Astrocyte (in vitro differentiated cells and primary cell): Measurements from ENCODE around the gene GIMAP1. TPM values are rescaled to one million over a fixed set of nuclear protein-coding genes. Genes with fewer than 3 reads are reported as not detected.

Experiments used
- DNase-seq: peaks from one replicate; pipeline ENCODE4 v3.0.0-alpha.2; 2010; ENCODE audit warnings: low read depth
- FAIRE-seq: peaks from 2 replicates; lab custom pipeline; 2011; peaks lifted over from hg19 to GRCh38; lab: Jason Lieb, UNC
- H2AFZ ChIP-seq: 2 replicates; pipeline ENCODE4 v1.6.0; 2012; ENCODE audit warnings: low read depth, low read length, inconsistent platforms
- H3K27ac ChIP-seq: 2 replicates; pipeline ENCODE4 v1.5.1; 2011; ENCODE audit warnings: low read depth, low read length, inconsistent platforms
- H3K27me3 ChIP-seq: 2 replicates; pipeline ENCODE4 v1.6.0; 2011; ENCODE audit warnings: low read length, inconsistent platforms; ENCODE audit not compliant: insufficient read depth
- H3K36me3 ChIP-seq: 2 replicates; pipeline ENCODE4 v1.5.1; 2011; ENCODE audit warnings: low read length, inconsistent platforms; ENCODE audit not compliant: insufficient read depth
- H3K4me1 ChIP-seq: 2 replicates; pipeline ENCODE4 v1.5.1; 2011; ENCODE audit warnings: low read length, inconsistent platforms; ENCODE audit not compliant: insufficient read depth
- H3K4me2 ChIP-seq: 2 replicates; pipeline ENCODE4 v1.6.0; 2012; ENCODE audit warnings: low read length, inconsistent platforms
- H3K4me3 ChIP-seq: 2 replicates; pipeline ENCODE4 v1.5.1; 2011; ENCODE audit warnings: low read depth, mild to moderate bottlenecking, low read length, inconsistent platforms; ENCODE audit not compliant: insufficient read depth
- H3K79me2 ChIP-seq: 2 replicates; pipeline ENCODE4 v1.6.0; 2012; ENCODE audit warnings: mild to moderate bottlenecking, low read length, inconsistent platforms; ENCODE audit not compliant: insufficient read depth
- H3K9ac ChIP-seq: 2 replicates; pipeline ENCODE4 v1.6.0; 2012; ENCODE audit warnings: mild to moderate bottlenecking, low read length, inconsistent platforms
- H3K9me3 ChIP-seq: 2 replicates; pipeline ENCODE4 v1.5.1; 2012; ENCODE audit warnings: low read depth, mild to moderate bottlenecking, low read length, inconsistent platforms; ENCODE audit not compliant: insufficient read depth
- H4K20me1 ChIP-seq: 2 replicates; pipeline ENCODE4 v1.6.0; 2012; ENCODE audit warnings: low read length, inconsistent platforms; ENCODE audit not compliant: insufficient read depth
- H3K27ac Mint-ChIP-seq: one replicate; pipeline ENCODE4 v1.8.0; 2021; ENCODE audit warnings: mild to moderate bottlenecking, mixed read lengths; ENCODE audit not compliant: unreplicated experiment
- H3K27me3 Mint-ChIP-seq: one replicate; pipeline ENCODE4 v1.8.0; 2021; ENCODE audit warnings: low read depth, mixed read lengths; ENCODE audit not compliant: unreplicated experiment
- H3K36me3 Mint-ChIP-seq: one replicate; pipeline ENCODE4 v1.8.0; 2021; ENCODE audit warnings: low read depth, mixed read lengths; ENCODE audit not compliant: unreplicated experiment
- H3K4me1 Mint-ChIP-seq: one replicate; pipeline ENCODE4 v1.8.0; 2021; ENCODE audit warnings: low read depth, mixed read lengths; ENCODE audit not compliant: unreplicated experiment
- H3K4me3 Mint-ChIP-seq: one replicate; pipeline ENCODE4 v1.8.0; 2021; ENCODE audit warnings: mild to moderate bottlenecking, moderate library complexity, mixed read lengths; ENCODE audit not compliant: unreplicated experiment
- H3K9me3 Mint-ChIP-seq: one replicate; pipeline ENCODE4 v1.8.0; 2021; ENCODE audit warnings: mild to moderate bottlenecking, mixed read lengths; ENCODE audit not compliant: unreplicated experiment
- CTCF ChIP-seq: IDR thresholded peaks from 2 replicates; pipeline ENCODE4 v1.5.1; 2011; ENCODE audit warnings: low read depth, mild to moderate bottlenecking, inconsistent platforms, low read length, moderate library complexity; ENCODE audit not compliant: insufficient read depth
- EZH2 ChIP-seq: IDR thresholded peaks from 2 replicates; pipeline ENCODE4 v1.6.1; 2012; ENCODE audit warnings: mild to moderate bottlenecking, low read length, inconsistent platforms; ENCODE audit not compliant: insufficient read depth
- total RNA-seq: library from RNA; stranded (reverse); gene quantifications from 2 replicates; pipeline ENCODE4 v1.2.1, GENCODE V29; 2021

The GIMAP1 gene
- total RNA-seq, 1 donor from 2014 or later: not detected

- H3K4me1 Mint-ChIP-seq: no peaks in the 10 kb centered on the region
- FAIRE-seq: no peak
- Histone ChIP-seq H3K4me1 (no peaks in the 10 kb centered on the region), H2AFZ (no peak overlapping the region), H3K79me2 (no peaks in the 10 kb centered on the region), H3K4me3 (no peak overlapping the region), H3K27me3 (no peaks in the 10 kb centered on the region), H3K27ac (no peak overlapping the region), H4K20me1 (no peaks in the 10 kb centered on the region), H3K36me3 (no peaks in the 10 kb centered on the region), H3K9me3 (no peaks in the 10 kb centered on the region), H3K4me2 (no peak overlapping the region), H3K9ac (no peak overlapping the region)
- DNase-seq: no peak
- peaks cover 41% of the 10 kb centered on the region for H3K27me3 Mint-ChIP-seq
- peaks cover 2% of the 10 kb centered on the region for H3K9me3 Mint-ChIP-seq
- TF ChIP-seq CTCF (no peak), EZH2 (no peak)
- no peak overlapping the region for H3K27ac Mint-ChIP-seq
- H3K36me3 Mint-ChIP-seq: no peaks in the 10 kb centered on the region
- no peak overlapping the region for H3K4me3 Mint-ChIP-seq
These were observed 3.0 kb downstream of the GIMAP1 start for GRCh38 chr7:150719436-150719835.

- no peak overlapping the region for H3K4me3 ChIP-seq
- H3K9me3 ChIP-seq: no peaks in the 10 kb centered on the region
- H3K27ac ChIP-seq: no peak overlapping the region
- H3K9me3 Mint-ChIP-seq: peaks cover 2% of the 10 kb centered on the region
- H3K9ac ChIP-seq: no peak overlapping the region
- no peak overlapping the region for H3K4me2 ChIP-seq
- no peak overlapping the region for H3K27ac Mint-ChIP-seq
- no peak overlapping the region for H3K4me3 Mint-ChIP-seq
- no peaks in the 10 kb centered on the region for H3K36me3 ChIP-seq
- H3K4me1 Mint-ChIP-seq: no peaks in the 10 kb centered on the region
- no peaks in the 10 kb centered on the region for H3K36me3 Mint-ChIP-seq
- H3K4me1 ChIP-seq: no peaks in the 10 kb centered on the region
- H3K27me3 ChIP-seq: no peaks in the 10 kb centered on the region
- H4K20me1 ChIP-seq: no peaks in the 10 kb centered on the region
- peaks cover 41% of the 10 kb centered on the region for H3K27me3 Mint-ChIP-seq
- no peak for FAIRE-seq
- TF ChIP-seq EZH2 (no peak), CTCF (no peak)
- no peak for DNase-seq
- no peak overlapping the region for H2AFZ ChIP-seq
- H3K79me2 ChIP-seq: no peaks in the 10 kb centered on the region
These were observed 3.8 kb downstream of the GIMAP1 start for GRCh38 chr7:150719960-150720891.

GRCh38 chr7:150721970-150722373 lies 5.6 kb downstream of the GIMAP1 start:
- Histone ChIP-seq H3K4me2 (no peak overlapping the region), H3K9ac (no peak overlapping the region), H2AFZ (no peak overlapping the region), H3K4me3 (no peak overlapping the region), H3K79me2 (no peaks in the 10 kb centered on the region), H3K4me1 (no peaks in the 10 kb centered on the region), H3K36me3 (no peaks in the 10 kb centered on the region), H3K27ac (no peak overlapping the region), H3K9me3 (no peaks in the 10 kb centered on the region), H4K20me1 (no peaks in the 10 kb centered on the region), H3K27me3 (no peaks in the 10 kb centered on the region)
- Mint-ChIP-seq H3K9me3 (peaks cover 7% of the 10 kb centered on the region), H3K27ac (no peak overlapping the region), H3K27me3 (peaks cover 40% of the 10 kb centered on the region), H3K36me3 (no peaks in the 10 kb centered on the region), H3K4me1 (no peaks in the 10 kb centered on the region), H3K4me3 (no peak overlapping the region)
- FAIRE-seq (no peak), DNase-seq (no peak)
- TF ChIP-seq EZH2: no peak
- no peak for TF ChIP-seq CTCF
